Trophoblast cell (in vitro differentiated cells and primary cell): ENCODE data around the gene FGD4.

Source experiments
- DNase-seq, 2 donors: peaks; one replicate each; pipeline ENCODE4 v3.0.0-alpha.2; 2016
- H2AFZ ChIP-seq: 2 replicates; pipeline ENCODE4 v1.6.1; 2013; ENCODE audit warnings: low read length, moderate library complexity, mild to moderate bottlenecking; ENCODE audit not compliant: insufficient read depth, poor library complexity
- H2AK5ac ChIP-seq: 2 replicates; pipeline ENCODE4 v1.6.1; 2013; ENCODE audit warnings: mild to moderate bottlenecking, low read length
- H2BK120ac ChIP-seq: 2 replicates; pipeline ENCODE4 v1.6.1; 2013; ENCODE audit warnings: low read length, mild to moderate bottlenecking, moderate library complexity; ENCODE audit not compliant: insufficient read depth, poor library complexity
- H2BK12ac ChIP-seq: 2 replicates; pipeline ENCODE4 v1.6.1; 2013; ENCODE audit warnings: mild to moderate bottlenecking, low read length, moderate library complexity
- H2BK5ac ChIP-seq: 2 replicates; pipeline ENCODE4 v1.6.1; 2013; ENCODE audit warnings: low read length, low read depth, moderate library complexity, mild to moderate bottlenecking; ENCODE audit not compliant: poor library complexity
- H3K14ac ChIP-seq: 2 replicates; pipeline ENCODE4 v1.6.1; 2013; ENCODE audit warnings: mild to moderate bottlenecking, low read length
- H3K18ac ChIP-seq: 2 replicates; pipeline ENCODE4 v1.6.1; 2013; ENCODE audit warnings: mild to moderate bottlenecking, low read length
- H3K23ac ChIP-seq: 2 replicates; pipeline ENCODE4 v1.6.1; 2013; ENCODE audit warnings: low read length
- H3K27ac ChIP-seq: 2 replicates; pipeline ENCODE4 v1.5.1; 2013; ENCODE audit warnings: low read depth, mild to moderate bottlenecking, inconsistent platforms, low read length, moderate library complexity
- H3K27me3 ChIP-seq: 2 replicates; pipeline ENCODE4 v1.6.1; 2013; ENCODE audit warnings: inconsistent platforms, mild to moderate bottlenecking, low read length, moderate library complexity; ENCODE audit not compliant: insufficient read depth
- H3K36me3 ChIP-seq, 2 experiments: 1 replicate in 1 of 2; 2 replicates in 1 of 2; pipeline ENCODE4 v1.6.1; 2013; ENCODE audit warnings: low read length in 2 of 2, mild to moderate bottlenecking in 2 of 2, moderate library complexity in 1 of 2; ENCODE audit not compliant: insufficient read depth in 2 of 2, control insufficient read depth in 1 of 2
- H3K4ac ChIP-seq: 2 replicates; pipeline ENCODE4 v1.6.1; 2013; ENCODE audit warnings: low read depth, mild to moderate bottlenecking, low read length, moderate library complexity
- H3K4me1 ChIP-seq, 2 experiments: 1 replicate in 1 of 2; 2 replicates in 1 of 2; pipeline ENCODE4 v1.6.1; 2013; ENCODE audit warnings: low read length in 2 of 2, mild to moderate bottlenecking in 2 of 2, moderate library complexity in 1 of 2; ENCODE audit not compliant: insufficient read depth in 2 of 2, control insufficient read depth in 1 of 2
- H3K4me2 ChIP-seq: 2 replicates; pipeline ENCODE4 v1.6.1; 2013; ENCODE audit warnings: inconsistent platforms, mild to moderate bottlenecking, low read length, moderate library complexity
- H3K4me3 ChIP-seq: 2 replicates; pipeline ENCODE4 v1.5.1; 2013; ENCODE audit warnings: mild to moderate bottlenecking, low read depth, low read length, inconsistent platforms
- H3K79me1 ChIP-seq: one replicate; pipeline ENCODE4 v1.6.1; 2013; ENCODE audit warnings: low read length
- H3K79me2 ChIP-seq: 2 replicates; pipeline ENCODE4 v1.6.1; 2013; ENCODE audit warnings: low read length, mild to moderate bottlenecking; ENCODE audit not compliant: control insufficient read depth, insufficient read depth, poor library complexity
- H3K9ac ChIP-seq: 2 replicates; pipeline ENCODE4 v1.6.1; 2013; ENCODE audit warnings: mild to moderate bottlenecking, low read length
- H3K9me3 ChIP-seq: 2 replicates; pipeline ENCODE4 v1.6.1; 2013; ENCODE audit warnings: low read depth, mild to moderate bottlenecking, control low read depth, inconsistent platforms, low read length; ENCODE audit not compliant: insufficient read depth
- H4K12ac ChIP-seq: 2 replicates; pipeline ENCODE4 v1.6.1; 2013; ENCODE audit warnings: low read depth, mild to moderate bottlenecking, low read length, moderate library complexity
- H4K8ac ChIP-seq: 2 replicates; pipeline ENCODE4 v1.6.1; 2013; ENCODE audit warnings: low read depth, mild to moderate bottlenecking, low read length, moderate library complexity
- H4K91ac ChIP-seq: one replicate; pipeline ENCODE4 v1.6.1; 2013; ENCODE audit warnings: low read depth, mild to moderate bottlenecking, low read length, moderate library complexity
- WGBS: extraction: QIAGEN DNeasy Blood & Tissue Kit; methylation state at CpG from one replicate; pipeline ENCODE4 v1.1.7; 2013; ENCODE audit warnings: missing lambda C conversion rate; ENCODE audit not compliant: insufficient read length, insufficient coverage; ENCODE audit errors: extremely low coverage; 5-methylcytosine and 5-hydroxymethylcytosine counted together

The FGD4 gene

GRCh38 chr12:32567296-32567674 is 167.9 kb downstream of the FGD4 start:
- Histone ChIP-seq H3K23ac (no peak overlapping the region), H4K91ac (no peak overlapping the region), H3K4me1 (peaks cover 12 to 15% of the 10 kb centered on the region in 2 experiments), H3K18ac (no peak overlapping the region), H3K9me3 (no peaks in the 10 kb centered on the region), H2AFZ (no peak overlapping the region), H2AK5ac (no peak overlapping the region), H3K14ac (no peak overlapping the region), H3K4me3 (no peak overlapping the region), H3K36me3 (no peaks in the 10 kb centered on the region), H3K27ac (no peak overlapping the region), H3K4ac (no peak overlapping the region), H3K4me2 (no peak overlapping the region), H4K8ac (no peak overlapping the region), H3K9ac (no peak overlapping the region), H4K12ac (no peak overlapping the region), H2BK12ac (no peak overlapping the region), H3K79me2 (no peaks in the 10 kb centered on the region), H3K79me1 (peaks cover 4% of the 10 kb centered on the region), H2BK120ac (no peak overlapping the region), H2BK5ac (no peak overlapping the region), H3K27me3 (no peaks in the 10 kb centered on the region)
- WGBS = no CpG with 5 or more reads among the region's 6 CpGs
- no peak for DNase-seq

DNA sequence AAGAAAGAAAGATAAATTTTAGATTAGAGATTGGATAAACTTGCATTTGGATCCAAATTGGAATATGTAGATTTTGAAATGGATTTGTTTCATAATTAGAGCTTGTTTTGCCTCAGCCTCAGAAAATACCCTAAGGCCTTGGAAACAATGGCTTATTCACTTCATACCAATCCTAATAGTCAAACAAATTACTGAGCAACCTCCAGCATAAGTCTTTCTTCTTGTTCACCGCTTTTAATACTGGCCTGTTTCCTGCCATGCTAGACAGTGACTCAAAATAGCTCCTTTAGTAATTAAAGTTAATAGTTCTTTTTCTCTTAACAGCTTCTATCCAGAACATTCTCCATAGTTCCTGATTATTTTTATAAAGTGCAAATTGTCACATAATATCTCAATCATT is 168.9 kb downstream of the FGD4 start:
- Histone ChIP-seq H3K14ac (no peak overlapping the region), H3K4ac (no peak overlapping the region), H4K12ac (no peak overlapping the region), H3K4me2 (no peak overlapping the region), H2BK5ac (no peak overlapping the region), H2BK120ac (no peak overlapping the region), H2BK12ac (no peak overlapping the region), H3K27me3 (no peaks in the 10 kb centered on the region), H3K4me3 (no peak overlapping the region), H3K18ac (no peak overlapping the region), H4K91ac (no peak overlapping the region), H3K9me3 (no peaks in the 10 kb centered on the region), H3K36me3 (no peaks in the 10 kb centered on the region), H3K9ac (no peak overlapping the region), H2AFZ (no peak overlapping the region), H3K27ac (no peak overlapping the region), H3K4me1 (peaks cover 12 to 15% of the 10 kb centered on the region in 2 experiments), H3K23ac (no peak overlapping the region), H4K8ac (no peak overlapping the region), H3K79me2 (no peaks in the 10 kb centered on the region), H2AK5ac (no peak overlapping the region), H3K79me1 (peaks cover 4% of the 10 kb centered on the region)
- peak; percentile 58 to 92 for DNase-seq
- WGBS = no CpG with 5 or more reads among the region's 1 CpG

- peak overlapping the region; percentile 57 for H4K91ac ChIP-seq
- no peak overlapping the region for H3K9ac ChIP-seq
- H3K23ac ChIP-seq = no peak overlapping the region
- no peaks in the 10 kb centered on the region for H3K9me3 ChIP-seq
- H2AFZ ChIP-seq = no peak overlapping the region
- peak overlapping the region; percentile 19 for H2BK12ac ChIP-seq
- WGBS = no CpG with 5 or more reads among the region's 2 CpGs
- H3K79me1 ChIP-seq = peaks cover 4% of the 10 kb centered on the region
- peak overlapping the region; percentile 92 for H2AK5ac ChIP-seq
- no peaks in the 10 kb centered on the region for H3K36me3 ChIP-seq
- H3K18ac ChIP-seq = peak overlapping the region; percentile 75
- H3K4me2 ChIP-seq = no peak overlapping the region
- H3K79me2 ChIP-seq = no peaks in the 10 kb centered on the region
- H3K27me3 ChIP-seq = no peaks in the 10 kb centered on the region
- peak overlapping the region; percentile 70 for H4K8ac ChIP-seq
- H3K4me1 ChIP-seq = peaks cover 12 to 15% of the 10 kb centered on the region in 2 experiments
- DNase-seq = no peak
- H4K12ac ChIP-seq = no peak overlapping the region
- no peak overlapping the region for H2BK5ac ChIP-seq
- H3K4ac ChIP-seq = no peak overlapping the region
- H3K14ac ChIP-seq = no peak overlapping the region
- H2BK120ac ChIP-seq = no peak overlapping the region
- H3K4me3 ChIP-seq = no peak overlapping the region
- no peak overlapping the region for H3K27ac ChIP-seq
These were observed 169.9 kb downstream of the FGD4 start for GRCh38 chr12:32569259-32569658.

DNA sequence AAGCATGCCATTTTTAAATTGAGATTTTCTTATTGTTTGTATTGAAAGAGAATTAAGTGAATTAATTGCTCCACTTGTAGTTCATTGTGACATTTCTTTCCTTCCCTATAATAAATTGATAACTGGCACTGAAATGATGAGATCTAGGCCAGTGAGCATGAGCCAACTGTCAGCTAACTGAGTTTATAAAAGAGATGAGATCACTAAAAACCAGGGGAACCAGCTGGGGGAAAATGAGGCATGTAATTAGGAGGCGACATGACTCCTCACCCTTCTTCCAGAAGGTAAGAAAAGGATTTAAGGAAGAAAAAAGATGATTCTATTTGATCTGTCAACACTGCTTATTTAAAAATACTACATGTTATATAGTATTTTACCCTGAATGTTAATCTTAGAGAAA is 175.2 kb downstream of the FGD4 start:
- Histone ChIP-seq H3K14ac (no peak overlapping the region), H2BK120ac (no peak overlapping the region), H4K91ac (no peak overlapping the region), H3K27ac (no peak overlapping the region), H3K4me3 (no peak overlapping the region), H2AK5ac (no peak overlapping the region), H2AFZ (no peak overlapping the region), H3K4ac (no peak overlapping the region), H4K8ac (no peak overlapping the region), H3K4me1 (no peaks in the 10 kb centered on the region), H3K4me2 (no peak overlapping the region), H2BK12ac (no peak overlapping the region), H3K18ac (no peak overlapping the region), H3K9me3 (no peaks in the 10 kb centered on the region), H2BK5ac (no peak overlapping the region), H3K9ac (no peak overlapping the region), H3K36me3 (no peaks in the 10 kb centered on the region), H4K12ac (no peak overlapping the region), H3K27me3 (no peaks in the 10 kb centered on the region), H3K79me1 (no peaks in the 10 kb centered on the region), H3K23ac (no peak overlapping the region), H3K79me2 (no peaks in the 10 kb centered on the region)
- DNase-seq = no peak
- no CpG with 5 or more reads among the region's 1 CpG for WGBS
